ENCODE results near the gene PTCH2.

PTCH2 gene, protein sequence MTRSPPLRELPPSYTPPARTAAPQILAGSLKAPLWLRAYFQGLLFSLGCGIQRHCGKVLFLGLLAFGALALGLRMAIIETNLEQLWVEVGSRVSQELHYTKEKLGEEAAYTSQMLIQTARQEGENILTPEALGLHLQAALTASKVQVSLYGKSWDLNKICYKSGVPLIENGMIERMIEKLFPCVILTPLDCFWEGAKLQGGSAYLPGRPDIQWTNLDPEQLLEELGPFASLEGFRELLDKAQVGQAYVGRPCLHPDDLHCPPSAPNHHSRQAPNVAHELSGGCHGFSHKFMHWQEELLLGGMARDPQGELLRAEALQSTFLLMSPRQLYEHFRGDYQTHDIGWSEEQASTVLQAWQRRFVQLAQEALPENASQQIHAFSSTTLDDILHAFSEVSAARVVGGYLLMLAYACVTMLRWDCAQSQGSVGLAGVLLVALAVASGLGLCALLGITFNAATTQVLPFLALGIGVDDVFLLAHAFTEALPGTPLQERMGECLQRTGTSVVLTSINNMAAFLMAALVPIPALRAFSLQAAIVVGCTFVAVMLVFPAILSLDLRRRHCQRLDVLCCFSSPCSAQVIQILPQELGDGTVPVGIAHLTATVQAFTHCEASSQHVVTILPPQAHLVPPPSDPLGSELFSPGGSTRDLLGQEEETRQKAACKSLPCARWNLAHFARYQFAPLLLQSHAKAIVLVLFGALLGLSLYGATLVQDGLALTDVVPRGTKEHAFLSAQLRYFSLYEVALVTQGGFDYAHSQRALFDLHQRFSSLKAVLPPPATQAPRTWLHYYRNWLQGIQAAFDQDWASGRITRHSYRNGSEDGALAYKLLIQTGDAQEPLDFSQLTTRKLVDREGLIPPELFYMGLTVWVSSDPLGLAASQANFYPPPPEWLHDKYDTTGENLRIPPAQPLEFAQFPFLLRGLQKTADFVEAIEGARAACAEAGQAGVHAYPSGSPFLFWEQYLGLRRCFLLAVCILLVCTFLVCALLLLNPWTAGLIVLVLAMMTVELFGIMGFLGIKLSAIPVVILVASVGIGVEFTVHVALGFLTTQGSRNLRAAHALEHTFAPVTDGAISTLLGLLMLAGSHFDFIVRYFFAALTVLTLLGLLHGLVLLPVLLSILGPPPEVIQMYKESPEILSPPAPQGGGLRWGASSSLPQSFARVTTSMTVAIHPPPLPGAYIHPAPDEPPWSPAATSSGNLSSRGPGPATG

DNA sequence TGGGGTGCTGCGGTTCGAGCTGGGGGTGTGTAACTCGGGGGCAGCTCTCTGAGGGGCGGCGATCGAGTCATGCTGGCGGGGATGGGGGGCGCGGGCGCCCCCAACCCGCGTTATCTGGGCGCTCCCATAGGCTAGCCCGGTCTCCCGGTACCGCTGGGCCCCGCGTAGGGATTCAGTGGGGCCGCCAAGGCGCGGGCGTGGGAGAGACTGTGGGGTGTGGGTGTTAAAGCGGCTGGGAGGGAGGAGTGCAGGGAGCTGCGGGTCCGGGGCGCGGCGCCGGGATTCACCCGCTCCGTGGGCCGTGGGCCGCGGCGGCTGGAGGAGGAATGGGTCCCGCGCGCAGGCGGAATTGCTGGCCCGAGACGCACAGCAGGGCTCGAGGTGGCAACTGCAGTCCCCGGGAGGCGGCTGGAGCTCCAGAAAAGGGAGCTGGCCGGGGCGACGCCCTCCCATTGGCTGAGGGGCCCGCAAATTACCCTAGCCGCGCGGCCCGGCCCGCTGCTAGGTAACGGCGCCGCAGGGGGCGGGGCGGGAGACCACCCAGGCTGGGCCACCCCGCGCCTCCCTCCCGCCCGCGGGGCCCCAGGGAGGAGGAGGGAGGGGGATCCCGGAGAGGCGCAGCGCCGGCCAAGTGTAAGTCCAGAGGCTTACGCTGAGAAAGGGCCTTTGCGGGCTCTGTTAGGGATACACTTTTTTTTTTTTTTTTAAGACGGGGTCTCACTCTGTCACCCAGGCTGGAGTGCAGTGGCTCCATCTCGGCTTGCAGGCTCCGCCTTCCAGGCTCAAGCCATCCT lies at the start of gene PTCH2:
Gene PTCH2, minus strand, starts transcription at position 392 of the 794 bp plus-strand sequence. Its CDS starts 321 bp downstream, at position 71.
- no peaks in the 10 kb centered on the region for H3K4me1 Mint-ChIP-seq
- peaks cover 10% of the 10 kb centered on the region for H3K27me3 Mint-ChIP-seq
- peak within 1 kb of the TSS; percentile 54 for H3K4me3 Mint-ChIP-seq
- no peaks in the 10 kb centered on the region for H3K9me3 Mint-ChIP-seq
- peak; percentile 66 for ATAC-seq (ENCODE audit: low read depth)
- H3K36me3 Mint-ChIP-seq = no peaks in the 10 kb centered on the region
- no peak within 1 kb of the TSS for H3K27ac Mint-ChIP-seq
- peak in 1 of 2 donors; percentile 32 for DNase-seq (ENCODE audit: low spot score in 2 of 2)

DNA sequence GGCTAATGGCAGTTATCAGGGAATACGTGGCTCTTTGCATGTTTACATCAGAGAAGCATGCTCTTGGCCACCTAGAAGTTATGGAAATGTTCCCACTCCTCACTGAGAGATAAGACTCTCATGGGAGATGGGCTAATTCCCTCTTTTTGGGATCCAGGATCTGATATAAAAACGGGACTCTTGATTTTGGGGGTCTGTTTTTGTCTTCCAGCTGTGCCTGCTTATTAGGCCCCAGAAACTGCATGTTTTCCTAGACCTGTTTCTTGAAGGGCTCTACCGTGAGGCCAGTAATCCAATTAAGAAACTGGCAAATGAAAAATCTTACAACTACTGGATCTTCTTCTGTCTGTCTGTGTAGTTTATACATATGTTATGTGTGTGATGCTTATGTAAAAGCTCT lies 47.0 kb upstream of the PTCH2 start:
- peaks cover 51% of the 10 kb centered on the region for H3K36me3 Mint-ChIP-seq
- H3K27me3 Mint-ChIP-seq = no peaks in the 10 kb centered on the region
- peaks cover 13% of the 10 kb centered on the region for H3K9me3 Mint-ChIP-seq
- no peak overlapping the region for H3K27ac Mint-ChIP-seq
- H3K4me1 Mint-ChIP-seq = no peaks in the 10 kb centered on the region
- ATAC-seq (ENCODE audit: low read depth) = no peak
- DNase-seq (ENCODE audit: low spot score in 2 of 2) = no peak
- H3K4me3 Mint-ChIP-seq = no peak overlapping the region

DNA sequence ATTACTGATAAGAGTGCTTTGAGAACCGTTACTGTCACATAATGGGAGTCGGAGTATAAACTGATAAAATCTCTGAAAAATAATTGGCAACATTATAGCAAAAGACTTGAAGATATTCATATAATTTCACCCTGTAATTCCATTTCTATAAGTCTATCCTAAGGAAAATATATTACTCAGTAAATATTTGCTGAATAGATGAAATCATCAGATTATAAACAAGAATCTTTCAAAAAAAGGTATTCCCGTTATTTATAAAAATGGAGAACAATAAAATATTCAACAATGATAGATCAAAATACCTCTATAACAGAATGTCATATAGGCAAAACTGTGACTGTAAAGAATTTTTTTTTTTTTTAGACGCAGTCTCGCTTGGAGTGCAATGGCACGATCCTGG lies 42.4 kb upstream of the PTCH2 start:
- DNase-seq (ENCODE audit: low spot score in 2 of 2) (no peak), ATAC-seq (ENCODE audit: low read depth) (no peak)
- H3K4me3 Mint-ChIP-seq = no peak overlapping the region
- peaks cover 5% of the 10 kb centered on the region for H3K9me3 Mint-ChIP-seq
- peaks cover 44% of the 10 kb centered on the region for H3K36me3 Mint-ChIP-seq
- H3K27me3 Mint-ChIP-seq = no peaks in the 10 kb centered on the region
- no peak overlapping the region for H3K27ac Mint-ChIP-seq
- no peaks in the 10 kb centered on the region for H3K4me1 Mint-ChIP-seq

DNA sequence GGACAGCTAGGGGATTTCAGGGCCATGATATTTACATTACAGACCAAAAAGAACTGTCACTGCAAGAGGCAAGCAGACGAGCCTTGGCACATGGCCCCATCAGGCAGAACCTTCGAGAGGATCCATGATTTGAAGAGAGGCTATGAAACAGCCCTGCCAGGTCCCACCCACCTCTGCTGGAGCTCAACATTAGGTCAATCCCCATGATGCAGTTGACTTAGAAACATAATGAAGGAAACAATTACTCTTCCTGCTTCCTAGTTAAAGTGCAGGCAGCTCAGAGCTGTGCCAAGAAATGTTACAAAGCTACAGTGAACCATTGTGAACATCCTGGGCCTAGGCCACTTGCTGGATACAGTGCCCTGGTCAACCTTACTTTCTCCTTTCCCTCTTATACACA lies 41.7 kb upstream of the PTCH2 start:
- Mint-ChIP-seq H3K4me3 (no peak overlapping the region), H3K9me3 (peaks cover 5% of the 10 kb centered on the region), H3K36me3 (peaks cover 48% of the 10 kb centered on the region), H3K4me1 (no peaks in the 10 kb centered on the region), H3K27ac (no peak overlapping the region), H3K27me3 (no peaks in the 10 kb centered on the region)
- ATAC-seq (ENCODE audit: low read depth) (no peak), DNase-seq (ENCODE audit: low spot score in 2 of 2) (no peak)

DNA sequence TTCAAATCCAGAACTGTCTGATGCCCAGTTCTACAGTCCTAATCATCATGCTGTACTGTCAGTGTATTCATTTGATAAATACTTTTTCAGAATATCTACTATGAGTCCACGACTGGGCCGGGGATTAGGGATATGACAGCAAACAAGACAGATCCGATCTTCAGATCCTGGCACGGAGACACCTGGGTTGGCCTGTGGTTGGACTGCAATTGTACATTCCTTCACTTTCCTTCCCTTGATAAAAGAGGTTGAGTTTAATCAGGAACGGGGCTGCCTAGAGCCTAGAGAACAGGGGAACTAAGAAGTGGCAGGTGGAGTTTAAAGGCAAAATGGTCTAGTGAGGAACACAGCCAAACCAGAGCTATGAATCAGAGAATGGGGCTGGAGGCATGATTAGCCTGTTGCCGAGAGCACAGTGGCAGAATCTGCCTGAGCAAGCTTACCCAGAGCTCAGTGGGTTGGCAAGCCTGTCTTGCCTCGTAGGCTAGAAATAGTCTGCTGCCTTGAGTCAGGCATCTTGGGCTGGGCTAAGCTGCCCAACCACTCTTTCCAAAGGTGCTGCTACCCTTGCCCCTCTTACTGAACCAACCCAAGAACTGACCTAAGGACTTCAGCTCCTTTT lies 38.1 kb upstream of the PTCH2 start:
- ATAC-seq (ENCODE audit: low read depth) = no peak
- Mint-ChIP-seq H3K4me3 (no peak overlapping the region), H3K36me3 (peaks cover 37% of the 10 kb centered on the region), H3K27me3 (no peaks in the 10 kb centered on the region), H3K4me1 (no peaks in the 10 kb centered on the region), H3K27ac (no peak overlapping the region), H3K9me3 (no peaks in the 10 kb centered on the region)
- no peak for DNase-seq (ENCODE audit: low spot score in 2 of 2)

DNA sequence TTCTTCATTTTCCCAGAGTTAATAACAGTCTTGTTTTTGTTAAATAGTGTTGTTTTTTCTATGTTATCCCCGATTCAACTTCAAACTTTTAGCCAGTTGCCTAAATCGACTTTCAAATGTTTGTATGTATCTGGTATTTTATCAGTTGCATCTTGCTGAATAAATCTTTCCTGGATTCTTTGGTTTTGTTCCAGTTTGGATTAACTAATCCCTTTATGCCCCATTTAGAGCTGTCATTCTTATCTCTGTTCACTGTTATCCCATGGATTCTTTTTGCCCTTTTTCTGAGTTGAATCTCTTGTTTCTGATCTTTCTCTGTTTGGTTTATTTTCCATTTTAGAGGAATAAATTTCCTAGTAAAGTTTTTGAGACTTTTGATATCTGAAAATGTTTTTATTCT lies 31.1 kb upstream of the PTCH2 start:
- no peaks in the 10 kb centered on the region for H3K4me1 Mint-ChIP-seq
- DNase-seq (ENCODE audit: low spot score in 2 of 2) (no peak), ATAC-seq (ENCODE audit: low read depth) (no peak)
- no peak overlapping the region for H3K4me3 Mint-ChIP-seq
- H3K36me3 Mint-ChIP-seq = peaks cover 32% of the 10 kb centered on the region
- H3K9me3 Mint-ChIP-seq = no peaks in the 10 kb centered on the region
- no peaks in the 10 kb centered on the region for H3K27me3 Mint-ChIP-seq
- H3K27ac Mint-ChIP-seq = no peak overlapping the region

DNA sequence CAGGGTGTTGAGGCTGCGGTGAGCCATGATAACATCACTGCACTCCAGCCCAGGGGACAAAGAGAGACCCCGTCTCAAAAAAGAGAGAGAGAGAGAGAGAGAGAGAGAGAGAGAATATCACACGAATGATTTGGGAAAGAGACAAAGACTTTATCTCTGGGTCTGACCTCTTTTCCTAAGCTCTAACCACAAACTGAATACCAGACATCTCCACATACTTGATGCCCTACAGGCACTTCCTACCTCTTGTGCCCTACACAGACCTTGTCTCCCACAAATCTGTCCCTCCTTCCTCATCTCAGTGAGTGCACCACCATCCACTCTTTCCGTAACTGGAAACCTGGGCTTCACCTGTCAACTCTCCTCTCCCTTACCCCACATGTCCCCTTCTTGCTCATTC lies 27.0 kb upstream of the PTCH2 start:
- peaks cover 33% of the 10 kb centered on the region for H3K36me3 Mint-ChIP-seq
- H3K27ac Mint-ChIP-seq = no peak overlapping the region
- H3K4me3 Mint-ChIP-seq = no peak overlapping the region
- no peak for DNase-seq (ENCODE audit: low spot score in 2 of 2)
- ATAC-seq (ENCODE audit: low read depth) = no peak
- H3K27me3 Mint-ChIP-seq = no peaks in the 10 kb centered on the region
- H3K4me1 Mint-ChIP-seq = no peaks in the 10 kb centered on the region
- no peaks in the 10 kb centered on the region for H3K9me3 Mint-ChIP-seq

DNA sequence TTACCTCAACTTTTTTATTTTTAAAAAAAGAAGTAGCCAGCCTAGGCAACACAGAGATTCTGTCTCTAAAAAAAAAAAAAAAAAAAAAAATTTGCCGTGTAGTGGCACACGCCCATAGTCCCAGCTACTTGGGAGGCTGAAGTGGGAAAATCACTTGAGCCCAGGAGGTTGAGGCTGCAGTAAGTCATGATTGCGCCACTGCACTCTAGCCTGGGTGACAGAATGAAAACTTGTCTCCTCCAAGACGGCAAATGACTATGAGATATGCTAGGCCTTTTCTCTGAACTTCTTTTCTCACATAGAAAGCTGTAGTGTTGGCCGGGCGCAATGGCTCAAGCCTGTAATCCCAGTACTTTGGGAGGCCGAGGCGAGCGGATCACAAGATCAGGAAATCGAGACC lies 24.7 kb upstream of the PTCH2 start:
- Mint-ChIP-seq H3K9me3 (no peaks in the 10 kb centered on the region), H3K4me1 (no peaks in the 10 kb centered on the region), H3K27ac (no peak overlapping the region), H3K36me3 (peaks cover 22% of the 10 kb centered on the region), H3K27me3 (no peaks in the 10 kb centered on the region), H3K4me3 (no peak overlapping the region)
- no peak for DNase-seq (ENCODE audit: low spot score in 2 of 2)
- no peak for ATAC-seq (ENCODE audit: low read depth)

DNA sequence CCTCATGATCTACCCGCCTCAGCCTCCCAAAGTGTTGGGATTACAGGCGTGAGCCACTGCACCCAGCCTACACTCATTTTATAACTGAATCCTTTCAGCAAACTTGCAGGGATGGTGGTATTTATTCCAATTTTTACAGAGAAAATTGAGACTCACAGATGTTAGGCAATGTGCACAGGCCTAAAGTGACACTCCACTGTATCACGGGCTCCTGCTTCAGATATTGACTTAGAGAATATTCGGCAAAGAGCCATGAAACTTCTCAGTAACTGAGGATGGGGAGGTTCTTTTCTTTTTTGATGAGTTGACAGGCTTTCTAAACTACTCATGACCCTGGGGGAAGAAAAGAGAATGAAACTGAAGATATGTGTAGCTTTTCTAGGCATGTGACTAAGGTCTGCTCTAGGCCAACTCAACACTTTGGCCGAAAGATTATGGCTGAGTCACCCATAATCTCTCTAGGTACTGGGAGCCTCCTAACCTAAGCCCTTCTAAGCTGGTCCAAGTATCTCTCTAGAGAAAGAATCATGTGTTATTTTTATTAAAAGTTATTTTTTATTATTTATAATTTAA lies 19.9 kb upstream of the PTCH2 start:
- Mint-ChIP-seq H3K27me3 (no peaks in the 10 kb centered on the region), H3K4me3 (no peak overlapping the region), H3K4me1 (peaks cover 3% of the 10 kb centered on the region), H3K36me3 (peaks cover 8% of the 10 kb centered on the region), H3K9me3 (no peaks in the 10 kb centered on the region), H3K27ac (no peak overlapping the region)
- ATAC-seq (ENCODE audit: low read depth) (no peak), DNase-seq (ENCODE audit: low spot score in 2 of 2) (no peak)

DNA sequence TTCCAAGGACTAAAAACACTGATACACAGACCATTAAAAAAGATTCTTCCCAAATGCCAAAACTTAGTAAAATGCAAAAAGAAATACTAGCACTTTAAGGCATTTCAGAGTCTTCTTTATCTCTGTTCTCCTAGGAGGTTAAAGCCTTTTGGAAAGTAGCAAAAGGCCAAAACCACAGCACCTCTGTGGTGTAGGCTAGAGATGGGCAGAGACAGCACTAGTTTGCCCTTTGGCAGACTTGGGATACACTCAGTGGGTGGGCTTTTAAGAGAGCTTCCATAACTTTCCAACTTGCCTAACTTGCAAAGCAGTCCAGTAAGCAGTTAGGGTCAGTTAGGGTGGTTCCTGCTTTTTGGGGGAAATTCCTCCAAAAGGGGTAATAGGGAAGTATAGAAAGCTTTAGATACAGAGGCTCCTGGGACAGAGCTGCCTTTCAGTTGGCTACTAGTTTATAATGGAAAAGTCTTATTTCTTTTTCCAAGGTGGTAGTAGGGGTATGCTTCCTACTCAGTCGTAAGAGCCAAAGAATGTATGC lies 17.9 kb upstream of the PTCH2 start:
- DNase-seq (ENCODE audit: low spot score in 2 of 2) = no peak

DNA sequence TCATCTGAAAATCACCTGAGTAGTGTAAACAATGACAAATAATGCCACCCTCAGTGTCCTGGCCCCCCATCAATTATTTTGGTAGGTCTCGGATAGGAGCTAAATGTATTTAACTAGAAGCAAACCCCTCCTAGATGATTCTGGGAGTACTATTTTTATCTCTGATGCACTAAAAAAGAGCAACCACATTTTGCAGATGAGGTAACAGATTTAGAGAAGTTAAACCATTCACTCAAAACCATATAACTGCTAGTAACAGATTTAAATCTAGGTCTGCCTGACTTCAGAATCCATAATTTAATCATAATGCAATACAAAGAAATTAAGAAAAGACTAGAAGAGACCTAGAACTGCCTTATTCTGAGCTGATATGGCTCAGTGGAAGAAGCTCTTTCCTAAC lies 17.3 kb upstream of the PTCH2 start:
- no peaks in the 10 kb centered on the region for H3K9me3 Mint-ChIP-seq
- peaks cover 3% of the 10 kb centered on the region for H3K4me1 Mint-ChIP-seq
- H3K4me3 Mint-ChIP-seq = no peak overlapping the region
- peak overlapping the region; percentile 5 for H3K27ac Mint-ChIP-seq
- peaks cover 13% of the 10 kb centered on the region for H3K36me3 Mint-ChIP-seq
- no peaks in the 10 kb centered on the region for H3K27me3 Mint-ChIP-seq
- no peak for DNase-seq (ENCODE audit: low spot score in 2 of 2)
- no peak for ATAC-seq (ENCODE audit: low read depth)

More for the DNA sequence above, 17.9 kb upstream of the PTCH2 start:
- Mint-ChIP-seq H3K4me3 (no peak overlapping the region), H3K27me3 (no peaks in the 10 kb centered on the region), H3K9me3 (no peaks in the 10 kb centered on the region), H3K4me1 (peaks cover 3% of the 10 kb centered on the region), H3K36me3 (peaks cover 9% of the 10 kb centered on the region), H3K27ac (no peak overlapping the region)
- ATAC-seq (ENCODE audit: low read depth) = no peak

DNA sequence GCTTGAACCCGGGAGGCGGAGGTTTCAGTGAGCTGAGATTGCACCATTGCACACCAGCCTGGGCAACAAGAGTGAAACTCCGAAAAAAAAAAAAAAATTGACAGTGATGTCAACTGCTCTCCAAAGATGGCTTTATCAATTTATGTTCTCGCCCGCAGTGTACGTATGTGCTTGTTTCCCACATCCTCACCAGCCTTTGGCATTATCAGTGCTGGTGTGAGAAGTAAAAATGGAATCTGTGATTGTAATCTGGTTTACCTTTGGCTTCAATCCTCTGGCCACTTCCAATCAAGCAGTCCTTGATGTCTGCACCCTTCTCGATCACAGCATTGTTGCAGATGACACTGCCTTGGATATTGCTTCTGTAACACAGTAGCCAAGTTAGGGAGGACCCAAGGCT lies 14.4 kb upstream of the PTCH2 start:
- Mint-ChIP-seq H3K27ac (no peak overlapping the region), H3K27me3 (no peaks in the 10 kb centered on the region), H3K4me1 (peaks cover 3% of the 10 kb centered on the region), H3K9me3 (no peaks in the 10 kb centered on the region), H3K36me3 (peaks cover 22% of the 10 kb centered on the region), H3K4me3 (no peak overlapping the region)
- DNase-seq (ENCODE audit: low spot score in 2 of 2) (no peak), ATAC-seq (ENCODE audit: low read depth) (no peak)

DNA sequence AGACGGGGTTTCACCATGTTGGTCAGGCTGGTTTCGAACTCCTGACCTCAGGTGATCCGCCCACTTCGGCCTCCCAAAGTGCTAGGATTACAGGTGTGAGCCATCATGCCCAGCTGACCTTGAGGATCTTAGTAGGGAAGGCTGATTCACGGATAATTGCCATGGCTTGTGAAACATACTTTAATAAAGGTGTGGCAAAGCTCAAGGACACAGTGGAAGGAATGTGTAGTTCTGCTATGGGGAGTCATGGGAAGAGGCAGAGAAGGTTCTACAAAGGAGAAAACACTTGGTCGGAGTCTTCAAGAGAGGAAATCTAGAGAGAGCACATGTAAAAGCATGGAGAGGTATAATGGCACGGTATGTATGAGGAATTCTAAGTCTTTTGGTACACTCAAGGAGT lies 12.7 kb upstream of the PTCH2 start:
- no peak for DNase-seq (ENCODE audit: low spot score in 2 of 2)
- H3K9me3 Mint-ChIP-seq = no peaks in the 10 kb centered on the region
- H3K27ac Mint-ChIP-seq = no peak overlapping the region
- H3K4me1 Mint-ChIP-seq = peaks cover 6% of the 10 kb centered on the region
- H3K27me3 Mint-ChIP-seq = no peaks in the 10 kb centered on the region
- ATAC-seq (ENCODE audit: low read depth) = no peak
- H3K36me3 Mint-ChIP-seq = peaks cover 24% of the 10 kb centered on the region
- H3K4me3 Mint-ChIP-seq = no peak overlapping the region
